ENCODE results near the gene TLDC2. TPM values are rescaled to one million over a fixed set of nuclear protein-coding genes. Genes with fewer than 3 reads are reported as not detected.
"Not testable (repeated sequence)": the region's sequence is repeated elsewhere in the genome, so short reads cannot be mapped to it uniquely, and the experiment has no call there.

The TLDC2 gene
- total and polyA plus RNA-seq, 5 donors from 2014 or later: 0.32 to 0.57 (median 0.41) TPM; not detected in 1

DNA sequence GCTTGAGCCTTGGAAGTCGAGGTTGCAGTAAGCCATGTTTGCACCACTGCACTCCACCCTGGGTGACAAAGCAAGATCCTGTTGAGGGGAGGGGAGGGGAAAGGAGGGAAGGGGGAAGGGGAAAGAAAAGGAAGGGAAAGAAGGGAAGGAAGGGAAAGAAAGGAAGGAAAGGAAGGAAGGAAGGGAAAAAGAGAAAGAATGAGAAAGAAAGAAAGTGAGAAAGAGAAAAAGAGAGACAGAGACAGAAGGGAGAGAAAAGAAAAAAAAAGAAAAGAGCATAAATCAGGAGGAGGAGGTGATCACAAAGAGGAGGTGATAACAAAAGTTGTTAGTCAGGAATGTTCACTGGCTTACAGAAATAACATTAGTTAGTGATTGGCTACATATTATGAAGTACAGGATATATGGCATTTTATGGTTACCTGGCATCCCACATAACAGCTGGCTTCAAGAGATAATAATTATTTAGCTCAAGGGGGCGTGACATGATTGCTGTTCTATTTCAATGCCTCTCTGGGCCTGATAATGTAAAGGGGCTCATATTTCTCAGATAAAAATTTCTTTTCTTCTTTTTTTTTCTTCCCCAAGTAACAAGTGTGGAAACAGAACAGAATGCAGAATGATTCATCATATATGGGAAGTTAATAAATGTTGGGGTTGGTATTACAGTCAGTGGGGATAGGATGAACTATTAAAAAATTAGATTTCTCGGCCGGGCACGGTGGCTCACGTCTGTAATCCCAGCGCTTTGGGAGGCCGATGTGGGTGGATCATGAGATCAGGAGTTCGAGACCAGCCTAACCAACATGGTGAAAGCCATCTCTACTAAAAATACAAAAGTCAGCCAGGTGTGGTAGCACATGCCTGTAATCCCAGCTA, 48.5 kb downstream of the TLDC2 start:
- H3K4me3 Mint-ChIP-seq: peak overlapping the region; percentile 26 to 65 (median 60)
- Histone ChIP-seq H3K9me3 (ENCODE audit: control insufficient read depth in 2 of 2, low read length in 2 of 2) (no peaks in the 10 kb centered on the region), H3K27me3 (ENCODE audit: control insufficient read depth, insufficient read depth, low read length) (no peaks in the 10 kb centered on the region), H3K27ac (ENCODE audit: insufficient read depth, low read length, poor library complexity, severe bottlenecking) (peak overlapping the region; percentile 62), H3K4me1 (ENCODE audit: control insufficient read depth, insufficient read depth, low read length, poor library complexity, severe bottlenecking) (peaks cover 51% of the 10 kb centered on the region), H3K36me3 (ENCODE audit: control insufficient read depth, insufficient read depth, low read length) (peaks cover 90% of the 10 kb centered on the region), H3K4me3 (ENCODE audit: low read depth, low read length) (no peak overlapping the region)
- H3K9me3 Mint-ChIP-seq: no peaks in the 10 kb centered on the region
- H3K4me1 Mint-ChIP-seq: peaks cover 22 to 76% (median 43%) of the 10 kb centered on the region in 4 donors
- no peak for DNase-seq
- peaks cover 48% of the 10 kb centered on the region for H3K36me3 Mint-ChIP-seq
- ATAC-seq (ENCODE audit: low read depth in 2 of 2): no peak
- no peaks in the 10 kb centered on the region for H3K27me3 Mint-ChIP-seq
- peak overlapping the region; percentile 78 to 90 (median 85) for H3K27ac Mint-ChIP-seq

DNA sequence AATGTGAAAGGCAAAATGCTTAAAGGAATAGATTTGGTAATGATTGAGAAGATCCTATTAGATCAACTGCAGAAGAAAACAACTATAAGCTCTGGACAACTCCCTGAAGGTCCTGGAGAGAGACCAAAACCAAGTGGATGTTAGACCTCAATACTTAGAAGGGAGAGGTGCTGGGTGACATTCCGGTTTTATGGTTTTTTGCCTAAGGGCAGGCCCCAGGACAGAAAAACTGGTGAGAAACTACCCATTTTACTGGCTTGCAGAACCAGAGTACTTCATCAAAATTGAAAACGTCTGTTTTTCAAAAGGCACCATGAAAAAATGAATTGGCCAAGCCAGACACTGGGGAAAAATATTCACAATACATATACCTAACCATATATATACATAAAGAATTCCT, 49.3 kb downstream of the TLDC2 start:
- H3K4me1 Mint-ChIP-seq: peaks cover 22 to 77% (median 43%) of the 10 kb centered on the region in 4 donors
- peak overlapping the region; percentile 52 to 94 (median 87) for H3K27ac Mint-ChIP-seq
- H3K4me3 ChIP-seq (ENCODE audit: low read depth, low read length): peak overlapping the region; percentile 56
- no peaks in the 10 kb centered on the region for H3K9me3 ChIP-seq (ENCODE audit: control insufficient read depth in 2 of 2, low read length in 2 of 2)
- no peaks in the 10 kb centered on the region for H3K9me3 Mint-ChIP-seq
- H3K36me3 ChIP-seq (ENCODE audit: control insufficient read depth, insufficient read depth, low read length): peaks cover 89% of the 10 kb centered on the region
- H3K27me3 Mint-ChIP-seq: no peaks in the 10 kb centered on the region
- H3K27ac ChIP-seq (ENCODE audit: insufficient read depth, low read length, poor library complexity, severe bottlenecking): peak overlapping the region; percentile 15
- peaks cover 51% of the 10 kb centered on the region for H3K4me1 ChIP-seq (ENCODE audit: control insufficient read depth, insufficient read depth, low read length, poor library complexity, severe bottlenecking)
- H3K4me3 Mint-ChIP-seq: peak overlapping the region; percentile 25 to 63 (median 34)
- no peak for DNase-seq
- H3K36me3 Mint-ChIP-seq: peaks cover 48% of the 10 kb centered on the region
- no peaks in the 10 kb centered on the region for H3K27me3 ChIP-seq (ENCODE audit: control insufficient read depth, insufficient read depth, low read length)
- no peak for ATAC-seq (ENCODE audit: low read depth in 2 of 2)

DNA sequence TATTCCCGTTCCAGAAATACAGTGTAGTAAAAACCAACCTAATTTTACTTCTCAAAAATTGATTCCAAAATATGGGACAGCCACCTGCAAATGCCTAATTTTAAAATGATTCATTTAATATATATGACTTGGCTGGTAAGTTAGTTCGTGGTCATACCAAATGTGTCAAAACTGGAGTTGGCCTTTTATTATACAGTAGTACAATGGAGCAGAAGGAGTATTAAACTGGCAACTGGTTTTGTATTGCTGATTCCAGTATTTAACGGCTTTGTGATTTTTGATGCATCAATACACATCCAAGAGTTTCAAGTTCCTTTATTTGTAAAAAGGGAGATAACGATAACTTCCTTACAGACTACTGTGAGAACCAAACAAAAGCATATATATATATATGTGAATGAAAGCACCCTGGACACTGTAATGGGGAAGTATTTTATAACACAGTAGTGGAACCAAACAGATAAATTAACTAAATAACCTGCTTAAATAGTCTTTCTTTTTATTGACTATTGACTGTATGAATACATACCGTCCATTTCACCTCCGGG, 50.8 kb downstream of the TLDC2 start:
- H3K27ac ChIP-seq (ENCODE audit: insufficient read depth, low read length, poor library complexity, severe bottlenecking): peak overlapping the region; percentile 15
- H3K4me1 ChIP-seq (ENCODE audit: control insufficient read depth, insufficient read depth, low read length, poor library complexity, severe bottlenecking): peaks cover 63% of the 10 kb centered on the region
- DNase-seq: no peak
- peaks cover 62% of the 10 kb centered on the region for H3K36me3 Mint-ChIP-seq
- H3K27me3 Mint-ChIP-seq: no peaks in the 10 kb centered on the region
- peaks cover 88% of the 10 kb centered on the region for H3K36me3 ChIP-seq (ENCODE audit: control insufficient read depth, insufficient read depth, low read length)
- H3K4me3 ChIP-seq (ENCODE audit: low read depth, low read length): no peak overlapping the region
- H3K27me3 ChIP-seq (ENCODE audit: control insufficient read depth, insufficient read depth, low read length): no peaks in the 10 kb centered on the region
- H3K27ac Mint-ChIP-seq: peak overlapping the region; percentile 26 to 78 (median 68)
- H3K9me3 ChIP-seq (ENCODE audit: control insufficient read depth in 2 of 2, low read length in 2 of 2): no peaks in the 10 kb centered on the region
- H3K9me3 Mint-ChIP-seq: no peaks in the 10 kb centered on the region
- peaks cover 29 to 85% (median 50%) of the 10 kb centered on the region in 4 donors for H3K4me1 Mint-ChIP-seq
- ATAC-seq (ENCODE audit: low read depth in 2 of 2): no peak
- H3K4me3 Mint-ChIP-seq: peak overlapping the region in 2 of 4 donors; percentile 25 to 38

DNA sequence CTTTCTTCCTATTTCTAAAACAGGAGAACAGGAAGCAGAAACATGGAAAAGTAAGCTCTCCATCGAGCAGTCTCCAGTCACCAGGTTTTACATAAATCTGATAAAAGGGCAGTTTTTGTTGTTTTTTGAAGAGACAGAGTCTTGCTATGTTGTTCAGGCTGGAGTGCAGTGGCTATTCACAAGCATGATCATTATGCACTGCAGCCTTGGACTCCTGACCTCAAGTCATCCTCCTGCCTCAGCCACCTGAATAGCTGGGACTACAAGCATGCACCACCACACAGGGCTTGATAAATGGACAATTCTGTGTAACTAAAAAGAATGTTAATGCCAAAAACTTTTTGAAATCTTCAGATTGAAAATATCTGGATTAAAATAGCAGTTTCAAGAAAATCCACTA, 51.8 kb downstream of the TLDC2 start:
- peak overlapping the region in 2 of 3 donors; percentile 67 to 88 for H3K27ac Mint-ChIP-seq
- H3K4me3 Mint-ChIP-seq: peak overlapping the region in 2 of 4 donors; percentile 26 to 28
- no peaks in the 10 kb centered on the region for H3K9me3 ChIP-seq (ENCODE audit: control insufficient read depth in 2 of 2, low read length in 2 of 2)
- peaks cover 67% of the 10 kb centered on the region for H3K36me3 Mint-ChIP-seq
- H3K9me3 Mint-ChIP-seq: no peaks in the 10 kb centered on the region
- DNase-seq (no peak), ATAC-seq (ENCODE audit: low read depth in 2 of 2) (no peak)
- peaks cover 58% of the 10 kb centered on the region for H3K4me1 ChIP-seq (ENCODE audit: control insufficient read depth, insufficient read depth, low read length, poor library complexity, severe bottlenecking)
- H3K4me3 ChIP-seq (ENCODE audit: low read depth, low read length): no peak overlapping the region
- H3K36me3 ChIP-seq (ENCODE audit: control insufficient read depth, insufficient read depth, low read length): peaks cover 88% of the 10 kb centered on the region
- peaks cover 29 to 87% (median 54%) of the 10 kb centered on the region in 4 donors for H3K4me1 Mint-ChIP-seq
- H3K27me3 Mint-ChIP-seq: no peaks in the 10 kb centered on the region
- peak overlapping the region; percentile 35 for H3K27ac ChIP-seq (ENCODE audit: insufficient read depth, low read length, poor library complexity, severe bottlenecking)
- H3K27me3 ChIP-seq (ENCODE audit: control insufficient read depth, insufficient read depth, low read length): no peaks in the 10 kb centered on the region

DNA sequence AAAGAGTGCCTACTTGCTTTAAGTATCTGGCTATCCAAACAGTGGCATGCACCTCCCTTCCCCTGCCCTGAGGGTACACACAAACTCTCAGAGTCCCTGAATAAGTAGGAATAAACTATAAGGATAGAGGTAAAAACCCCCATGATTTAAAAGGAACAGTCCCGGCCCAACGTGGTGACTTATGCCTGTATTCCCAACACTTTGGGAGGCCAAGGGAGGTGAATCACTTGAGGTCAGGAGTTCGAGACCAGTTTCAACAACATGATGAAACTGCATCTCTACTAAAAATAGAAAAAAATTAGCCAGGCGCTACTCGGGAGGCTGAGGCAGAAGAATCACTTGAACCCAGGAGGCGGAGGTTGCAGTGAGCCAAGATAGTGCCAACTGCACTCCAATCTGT, 53.4 kb downstream of the TLDC2 start:
- Mint-ChIP-seq H3K36me3 (peaks cover 70% of the 10 kb centered on the region), H3K9me3 (no peaks in the 10 kb centered on the region)
- peaks cover 58% of the 10 kb centered on the region for H3K4me1 ChIP-seq (ENCODE audit: control insufficient read depth, insufficient read depth, low read length, poor library complexity, severe bottlenecking)

DNA sequence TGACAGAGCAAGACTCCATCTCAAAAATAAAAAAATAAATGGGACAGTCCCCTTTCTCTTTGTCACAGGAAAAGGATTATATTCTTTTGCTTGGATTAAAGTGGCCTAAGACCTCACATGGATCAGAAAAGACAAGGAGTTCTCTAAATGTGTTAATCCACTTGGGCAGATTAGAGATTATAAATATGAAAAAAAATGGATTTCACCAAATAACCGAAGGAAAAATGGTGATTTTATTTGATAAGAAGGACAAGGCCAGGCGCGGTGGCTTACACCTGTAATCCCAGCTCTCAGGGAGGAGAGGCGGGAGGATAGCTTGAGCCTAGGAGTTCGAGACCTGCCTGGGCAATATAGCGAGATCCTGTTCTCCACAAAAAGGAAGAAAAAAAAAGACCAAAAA, 53.8 kb downstream of the TLDC2 start:
- Mint-ChIP-seq H3K4me1 (peaks cover 25 to 84% (median 52%) of the 10 kb centered on the region in 4 donors), H3K9me3 (no peaks in the 10 kb centered on the region), H3K36me3 (peaks cover 67% of the 10 kb centered on the region), H3K27me3 (no peaks in the 10 kb centered on the region), H3K27ac (peak overlapping the region; percentile 96 to 97 (median 97)), H3K4me3 (peak overlapping the region in 3 of 4 donors; percentile 79 to 89 (median 86))
- Histone ChIP-seq H3K36me3 (ENCODE audit: control insufficient read depth, insufficient read depth, low read length) (peaks cover 86% of the 10 kb centered on the region), H3K4me3 (ENCODE audit: low read depth, low read length) (no peak overlapping the region), H3K27me3 (ENCODE audit: control insufficient read depth, insufficient read depth, low read length) (no peaks in the 10 kb centered on the region), H3K9me3 (ENCODE audit: control insufficient read depth in 2 of 2, low read length in 2 of 2) (no peaks in the 10 kb centered on the region), H3K4me1 (ENCODE audit: control insufficient read depth, insufficient read depth, low read length, poor library complexity, severe bottlenecking) (peaks cover 56% of the 10 kb centered on the region), H3K27ac (ENCODE audit: insufficient read depth, low read length, poor library complexity, severe bottlenecking) (peak overlapping the region; percentile 75)
- no peak for ATAC-seq (ENCODE audit: low read depth in 2 of 2)
- no peak for DNase-seq

More for the DNA sequence above, 53.4 kb downstream of the TLDC2 start:
- no peak for DNase-seq
- Mint-ChIP-seq H3K27me3 (no peaks in the 10 kb centered on the region), H3K4me3 (peak overlapping the region in 3 of 4 donors; percentile 17 to 89 (median 26)), H3K27ac (peak overlapping the region; percentile 96 to 97 (median 97)), H3K4me1 (peaks cover 29 to 86% (median 55%) of the 10 kb centered on the region in 4 donors)
- H3K27me3 ChIP-seq (ENCODE audit: control insufficient read depth, insufficient read depth, low read length): no peaks in the 10 kb centered on the region
- H3K9me3 ChIP-seq (ENCODE audit: control insufficient read depth in 2 of 2, low read length in 2 of 2): no peaks in the 10 kb centered on the region
- no peak for ATAC-seq (ENCODE audit: low read depth in 2 of 2)
- H3K4me3 ChIP-seq (ENCODE audit: low read depth, low read length): no peak overlapping the region
- peaks cover 87% of the 10 kb centered on the region for H3K36me3 ChIP-seq (ENCODE audit: control insufficient read depth, insufficient read depth, low read length)
- peak overlapping the region; percentile 75 for H3K27ac ChIP-seq (ENCODE audit: insufficient read depth, low read length, poor library complexity, severe bottlenecking)

- peaks cover 59% of the 10 kb centered on the region for H3K36me3 Mint-ChIP-seq
These were observed 56.1 kb downstream of the TLDC2 start for GRCh38 chr20:36932067-36932466.

More at GRCh38 chr20:36932067-36932466, 56.1 kb downstream of the TLDC2 start:
- H3K9me3 ChIP-seq (ENCODE audit: control insufficient read depth in 2 of 2, low read length in 2 of 2); H3K27me3 Mint-ChIP-seq; ATAC-seq (ENCODE audit: low read depth in 2 of 2); DNase-seq; H3K27me3 ChIP-seq (ENCODE audit: control insufficient read depth, insufficient read depth, low read length); H3K9me3 Mint-ChIP-seq; H3K4me3 ChIP-seq (ENCODE audit: low read depth, low read length): not testable (repeated sequence)
- Mint-ChIP-seq H3K4me1 (peaks cover 10 to 83% (median 41%) of the 10 kb centered on the region in 4 donors), H3K4me3 (peak overlapping the region; percentile 62 to 88 (median 70)), H3K27ac (peak overlapping the region; percentile 86 to 96 (median 95))
- H3K27ac ChIP-seq (ENCODE audit: insufficient read depth, low read length, poor library complexity, severe bottlenecking): peak overlapping the region; percentile 75
- H3K4me1 ChIP-seq (ENCODE audit: control insufficient read depth, insufficient read depth, low read length, poor library complexity, severe bottlenecking): peaks cover 54% of the 10 kb centered on the region
- peaks cover 87% of the 10 kb centered on the region for H3K36me3 ChIP-seq (ENCODE audit: control insufficient read depth, insufficient read depth, low read length)

All from CD4-positive, CD25-positive, alpha-beta regulatory T cell (primary cell).